H1 (cell line): Measurements from ENCODE around the gene TBKBP1. TPM values are rescaled to one million over a fixed set of nuclear protein-coding genes. Genes with fewer than 3 reads are reported as not detected.

Experiments used
- CTCF ChIA-PET: fragments of 300-600 bp; sonication (Branson Sonifier 250); formaldehyde crosslinking; loops from one replicate; lab custom pipeline; 2021; ENCODE audit not compliant: partially characterized antibody; lab: Charles Lee
- POLR2A ChIA-PET: fragments of 300-600 bp; sonication (Branson Sonifier 250); formaldehyde crosslinking; loops from one replicate; lab custom pipeline; 2021; ENCODE audit warnings: inconsistent platforms; ENCODE audit not compliant: partially characterized antibody; lab: Charles Lee
- DNase-seq, 2 experiments: peaks; one replicate each; pipeline versions ENCODE4 v3.0.0 to v3.0.0-alpha.2; 2010 to 2022; ENCODE audit warnings: low spot score in 2 of 2, low read depth in 1 of 2, mixed read lengths in 1 of 2
- FAIRE-seq: peaks from 2 replicates; lab custom pipeline; 2011; peaks lifted over from hg19 to GRCh38; lab: Jason Lieb, UNC
- H2AFZ ChIP-seq: 2 replicates; pipeline ENCODE4 v1.8.1; 2012; ENCODE audit warnings: low read length, inconsistent platforms
- H2AK5ac ChIP-seq: 2 replicates; pipeline ENCODE4 v1.6.1; 2013; ENCODE audit warnings: low read depth, low read length
- H2BK120ac ChIP-seq: replicated peaks from 2 replicates; pipeline ENCODE3; 2013; ENCODE audit warnings: low read depth, low read length, inconsistent platforms
- H2BK12ac ChIP-seq: 2 replicates; pipeline ENCODE4 v1.6.1; 2013; ENCODE audit warnings: low read depth, low read length
- H2BK15ac ChIP-seq: 2 replicates; pipeline ENCODE4 v1.6.1; 2013; ENCODE audit warnings: low read length
- H2BK20ac ChIP-seq: 2 replicates; pipeline ENCODE4 v1.6.1; 2013; ENCODE audit warnings: low read length
- H2BK5ac ChIP-seq: 2 replicates; pipeline ENCODE4 v1.6.1; 2013; ENCODE audit warnings: low read depth, low read length
- H3K14ac ChIP-seq: 2 replicates; pipeline ENCODE4 v1.6.1; 2013; ENCODE audit warnings: inconsistent platforms; ENCODE audit not compliant: insufficient read length
- H3K18ac ChIP-seq: 2 replicates; pipeline ENCODE4 v1.6.1; 2013; ENCODE audit warnings: low read length; ENCODE audit errors: extremely low read depth
- H3K23ac ChIP-seq: 2 replicates; pipeline ENCODE4 v1.6.1; 2013; ENCODE audit warnings: inconsistent platforms; ENCODE audit not compliant: insufficient read length
- H3K23me2 ChIP-seq: 2 replicates; pipeline ENCODE4 v1.6.1; 2013; ENCODE audit warnings: low read depth, low read length
- H3K27ac ChIP-seq: 2 replicates; pipeline ENCODE4 v1.6.1; 2011; ENCODE audit warnings: low read depth, low read length, inconsistent platforms
- H3K27me3 ChIP-seq, 4 experiments: replicated peaks in 1 of 4; 1 replicate in 1 of 4; 2 replicates in 3 of 4; pipeline versions ENCODE4 v1.6.1 to v1.8.1; 2011 to 2013; ENCODE audit warnings: low read length in 3 of 4, mild to moderate bottlenecking in 3 of 4, inconsistent platforms in 2 of 4, mixed read lengths in 2 of 4, moderate library complexity in 1 of 4; ENCODE audit not compliant: control insufficient read depth in 3 of 4, insufficient read depth in 3 of 4; ENCODE audit errors: extremely low read depth in 1 of 4
- H3K36me3 ChIP-seq, 4 experiments: 2 replicates each; pipeline versions ENCODE4 v1.6.1 to v1.8.1; 2011 to 2013; ENCODE audit warnings: mild to moderate bottlenecking in 4 of 4, low read length in 3 of 4, moderate library complexity in 2 of 4, control low read depth in 1 of 4, inconsistent platforms in 1 of 4; ENCODE audit not compliant: insufficient read depth in 4 of 4, control insufficient read depth in 2 of 4
- H3K4ac ChIP-seq: replicated peaks from 2 replicates; pipeline ENCODE3; 2013; ENCODE audit warnings: low read length, low read depth, mixed read lengths, inconsistent platforms; ENCODE audit not compliant: insufficient read length
- H3K4me1 ChIP-seq, 4 experiments: replicated peaks in 1 of 4; 1 replicate in 1 of 4; 2 replicates in 3 of 4; pipeline versions ENCODE4 v1.6.1 to v1.8.1; 2011 to 2013; ENCODE audit warnings: low read length in 3 of 4, inconsistent platforms in 2 of 4, mixed read lengths in 1 of 4; ENCODE audit not compliant: insufficient read depth in 4 of 4, control insufficient read depth in 3 of 4
- H3K4me2 ChIP-seq, 2 experiments: 2 replicates each; pipeline versions ENCODE4 v1.6.1 to v1.8.1; 2011 to 2013; ENCODE audit warnings: low read depth in 2 of 2, low read length in 2 of 2, control low read depth in 1 of 2, inconsistent platforms in 1 of 2, mild to moderate bottlenecking in 1 of 2; ENCODE audit not compliant: insufficient read depth in 1 of 2
- H3K4me3 ChIP-seq, 4 experiments: fragments of 200-600, 300-600 bp in 1 of 4; sonication (generic), shearing (Covaris generic), sonication (Bioruptor Twin) in 1 of 4; 2 replicates each; pipeline versions ENCODE4 v1.5.1 to v1.8.1; 2011 to 2016; ENCODE audit warnings: low read length in 4 of 4, low read depth in 3 of 4, control low read depth in 2 of 4, inconsistent platforms in 2 of 4, mild to moderate bottlenecking in 2 of 4, mixed read lengths in 1 of 4, moderate library complexity in 1 of 4; ENCODE audit not compliant: insufficient read depth in 2 of 4; ENCODE audit errors: extremely low read depth in 1 of 4
- H3K56ac ChIP-seq: replicated peaks from 2 replicates; pipeline ENCODE3; 2013; ENCODE audit warnings: low read depth, mild to moderate bottlenecking, mixed read lengths, low read length, inconsistent platforms; ENCODE audit not compliant: insufficient read length
- H3K79me1 ChIP-seq: 2 replicates; pipeline ENCODE4 v1.6.1; 2013; ENCODE audit warnings: low read depth, low read length, control low read depth
- H3K79me2 ChIP-seq, 2 experiments: 2 replicates each; pipeline versions ENCODE4 v1.6.1 to v1.8.1; 2012 to 2013; ENCODE audit warnings: low read length in 2 of 2, mild to moderate bottlenecking in 2 of 2, inconsistent platforms in 1 of 2; ENCODE audit not compliant: insufficient read depth in 2 of 2, control insufficient read depth in 1 of 2
- H3K9ac ChIP-seq, 4 experiments: replicated peaks in 1 of 4; 1 replicate in 1 of 4; 2 replicates in 3 of 4; pipeline versions ENCODE4 v1.6.1 to v1.8.1; 2011 to 2013; ENCODE audit warnings: low read depth in 3 of 4, low read length in 3 of 4, control low read depth in 2 of 4, mild to moderate bottlenecking in 2 of 4, moderate library complexity in 2 of 4, inconsistent platforms in 1 of 4; ENCODE audit errors: extremely low read depth in 1 of 4
- H3K9me3 ChIP-seq, 2 experiments: 2 replicates each; pipeline versions ENCODE4 v1.6.1 to v1.8.1; 2012 to 2013; ENCODE audit warnings: mild to moderate bottlenecking in 2 of 2, moderate library complexity in 2 of 2, control low read depth in 1 of 2, inconsistent platforms in 1 of 2, low read depth in 1 of 2, low read length in 1 of 2, mixed read lengths in 1 of 2; ENCODE audit not compliant: insufficient read depth in 2 of 2
- H4K20me1 ChIP-seq, 2 experiments: replicated peaks in 1 of 2; 2 replicates each; pipeline versions ENCODE3 to v1.8.1; 2011 to 2013; ENCODE audit warnings: inconsistent platforms in 2 of 2, low read length in 2 of 2, mild to moderate bottlenecking in 1 of 2; ENCODE audit not compliant: insufficient read depth in 2 of 2, control insufficient read depth in 1 of 2
- H4K5ac ChIP-seq: 2 replicates; pipeline ENCODE4 v1.6.1; 2013; ENCODE audit warnings: low read length, low read depth, mixed read lengths, inconsistent platforms; ENCODE audit not compliant: insufficient read length
- H4K8ac ChIP-seq: 2 replicates; pipeline ENCODE4 v1.8.0; 2013; ENCODE audit warnings: mild to moderate bottlenecking, moderate library complexity, low read length, inconsistent platforms; ENCODE audit not compliant: insufficient read depth; ENCODE audit errors: extremely low read depth
- H4K91ac ChIP-seq: replicated peaks from 2 replicates; pipeline ENCODE3; 2013; ENCODE audit warnings: low read length, mixed read lengths, inconsistent platforms; ENCODE audit not compliant: insufficient read length
- EGR1 ChIP-seq: IDR thresholded peaks from 2 replicates; pipeline ENCODE4 v1.6.1; 2011; ENCODE audit warnings: low read depth, low read length, borderline replicate concordance
- GABPA ChIP-seq: IDR thresholded peaks from 2 replicates; pipeline ENCODE4 v1.6.1; 2011; ENCODE audit warnings: mild to moderate bottlenecking, low read length, moderate library complexity, borderline replicate concordance; ENCODE audit not compliant: insufficient read depth
- MAX ChIP-seq: IDR thresholded peaks from 2 replicates; pipeline ENCODE4 v1.6.1; 2012; ENCODE audit warnings: inconsistent platforms
- PHF8 ChIP-seq: fragments of 200-600 bp; sonication (generic); conservative IDR thresholded peaks from 2 replicates; pipeline ENCODE4 v1.7.1; 2012; ENCODE audit warnings: low read depth, mild to moderate bottlenecking, inconsistent platforms, low read length, moderate library complexity
- POLR2A ChIP-seq, 2 experiments: IDR thresholded peaks; 1 replicate in 1 of 2; 2 replicates in 1 of 2; pipeline ENCODE4 v1.6.1; 2011; ENCODE audit warnings: low read depth in 2 of 2, low read length in 2 of 2, mild to moderate bottlenecking in 2 of 2; ENCODE audit errors: control extremely low read depth in 1 of 2
- POU5F1 ChIP-seq: IDR thresholded peaks from 2 replicates; pipeline ENCODE4 v1.6.1; 2011; ENCODE audit warnings: low read depth, mild to moderate bottlenecking, low read length, moderate library complexity
- SP2 ChIP-seq: IDR thresholded peaks from 2 replicates; pipeline ENCODE4 v1.6.1; 2012; ENCODE audit warnings: mild to moderate bottlenecking, low read length, inconsistent platforms
- TCF12 ChIP-seq: IDR thresholded peaks from 2 replicates; pipeline ENCODE4 v1.6.1; 2011; ENCODE audit warnings: low read depth, mild to moderate bottlenecking, low read length
- TEAD4 ChIP-seq: IDR thresholded peaks from 2 replicates; pipeline ENCODE4 v1.6.1; 2012; ENCODE audit warnings: low read depth, low read length, inconsistent platforms, mixed read lengths
- YY1 ChIP-seq: IDR thresholded peaks from 2 replicates; pipeline ENCODE4 v1.6.1; 2011; ENCODE audit warnings: low read depth, mild to moderate bottlenecking, low read length
- ZNF274 ChIP-seq: IDR thresholded peaks from 2 replicates; pipeline ENCODE4 v1.7.0; 2012; ENCODE audit warnings: low read length, borderline replicate concordance; ENCODE audit errors: extremely low read depth
- WGBS, 2 experiments: shearing (Covaris generic) in 1 of 2; methylation state at CpG; one replicate each; pipeline versions ENCODE4 v1.1.6 to v1.1.7; 2013 to 2015; ENCODE audit warnings: low lambda C conversion rate in 2 of 2, mixed read lengths in 2 of 2, inconsistent platforms in 1 of 2, low coverage in 1 of 2, missing lambda C conversion rate in 1 of 2; ENCODE audit not compliant: insufficient replicate concordance in 2 of 2, insufficient coverage in 1 of 2, insufficient read length in 1 of 2; ENCODE audit errors: extremely low coverage in 1 of 2, missing lambda C conversion rate in 1 of 2; 5-methylcytosine and 5-hydroxymethylcytosine counted together
- polyA plus RNA-seq, 7 experiments: library from polyadenylated mRNA; depleted of rRNA in 3 of 7; stranded (reverse) in 5 of 7; unstranded in 2 of 7; fragments of >200 nt in 5 of 7; fragments of 200-250 nt in 2 of 7; gene quantifications; 1 replicate in 5 of 7; 2 replicates in 1 of 7; 4 replicates in 1 of 7; pipeline versions ENCODE4 v1.2.1 to v1.2.3, GENCODE V29; 2011 to 2013; ENCODE audit warnings: missing spikeins in 2 of 7, mixed read lengths in 2 of 7
- total RNA-seq: library from RNA; stranded (reverse); fragmentation: NEBNext Ultra II Directional; extraction: Animal tissue kit (Norgen Biotek cat#: 25700); gene quantifications from 2 replicates; pipeline ENCODE4 v1.2.1, GENCODE V29; 2021

TBKBP1 gene
- total and polyA plus RNA-seq, 2 of the 8 experiments (the other 6 are each of a cell fraction or from before 2014, with no cell fraction given): 6.3 to 15.1 TPM

GRCh38 chr17:47649153-47649971, 44.6 kb upstream of the TBKBP1 start, which contains the start of gene KPNB1:
TSS of gene KPNB1 (plus strand) at chr17:47649919. CDS start at chr17:47650245, 326 bp downstream.
- H3K9ac ChIP-seq: peak within 1 kb of the TSS; percentile 90 to 95 (median 92)
- H2BK20ac ChIP-seq: no peak within 1 kb of the TSS
- no peak within 1 kb of the TSS for H2AFZ ChIP-seq
- H3K79me1 ChIP-seq: no peaks in the 10 kb centered on the region
- DNase-seq: peak; percentile 96 to 99
- no peak within 1 kb of the TSS for H2AK5ac ChIP-seq
- no peak for FAIRE-seq
- ChIA-PET CTCF (interaction anchor here (1.0 to 4.1 kb wide), 4 partner anchors 14 to 50 kb away, joined by 3 to 22 read pairs (median 4); no protein-coding TSS in a partner anchor), POLR2A (interaction anchor here (0.8 to 46.3 kb wide), 17 partner anchors 9 to 413 kb away, joined by 3 to 1575 read pairs (median 5); partner anchors contain the start of genes EFCAB13 and TBKBP1)
- H3K36me3 ChIP-seq: peaks cover 14 to 34% (median 27%) of the 10 kb centered on the region in 4 experiments
- no peaks in the 10 kb centered on the region for H3K9me3 ChIP-seq
- H3K4me2 ChIP-seq: peak within 1 kb of the TSS; percentile 70 to 87
- peak within 1 kb of the TSS; percentile 95 for H3K18ac ChIP-seq
- H4K8ac ChIP-seq: peak within 1 kb of the TSS; percentile 98
- peak within 1 kb of the TSS; percentile 79 to 99 (median 93) for H3K4me3 ChIP-seq
- peak within 1 kb of the TSS; percentile 96 for H4K5ac ChIP-seq
- peak within 1 kb of the TSS; percentile 87 for H3K56ac ChIP-seq
- H3K23ac ChIP-seq: no peak within 1 kb of the TSS
- peaks cover 4% of the 10 kb centered on the region for H3K23me2 ChIP-seq
- H2BK12ac ChIP-seq: peak within 1 kb of the TSS; percentile 11; the same call in 1 of the 2 replicates
- no peak within 1 kb of the TSS; the same call in 1 of the 2 replicates for H2BK15ac ChIP-seq
- no peak within 1 kb of the TSS for H3K14ac ChIP-seq
- H3K4ac ChIP-seq: no peak within 1 kb of the TSS
- H3K27me3 ChIP-seq: no peaks in the 10 kb centered on the region
- H4K91ac ChIP-seq: peak within 1 kb of the TSS; percentile 97
- WGBS, 2 experiments: 1% methylated on average over 66 of the region's 74 CpGs; no CpG with 5 or more reads in 1 of the 2 experiments
- H4K20me1 ChIP-seq: peaks cover 3 to 9% of the 10 kb centered on the region in 2 experiments
- peaks cover 17 to 43% of the 10 kb centered on the region in 2 experiments; a peak in 3 of 4 replicates for H3K79me2 ChIP-seq
- H2BK5ac ChIP-seq: peak within 1 kb of the TSS; percentile 89
- H3K27ac ChIP-seq: peak within 1 kb of the TSS; percentile 83
- no peak within 1 kb of the TSS for H2BK120ac ChIP-seq
- peaks cover 0 to 6% (median 4%) of the 10 kb centered on the region in 4 experiments; a peak in 5 of 7 replicates for H3K4me1 ChIP-seq
- peak; percentile 99 for TF ChIP-seq MAX
- no peak for TF ChIP-seq GABPA
- TF ChIP-seq POU5F1: no peak
- TF ChIP-seq SP2: peak; percentile 30; the same call in 1 of the 2 replicates
- peak; percentile 78; the same call in 1 of the 2 replicates for TF ChIP-seq EGR1
- TF ChIP-seq TEAD4: peak; percentile 67; the same call in 1 of the 2 replicates
- TF ChIP-seq PHF8: peak; percentile 68; the same call in 1 of the 2 replicates
- 0 out of 2 replicates have a peak, but pooled peaks have one; percentile 2 for TF ChIP-seq TCF12
- no peak for TF ChIP-seq YY1
- no peak for TF ChIP-seq ZNF274
- TF ChIP-seq POLR2A (IDR thresholded peaks at IDR 0.05; ENCODE audit: control extremely low read depth in 1 of 2, low read depth in 2 of 2, low read length in 2 of 2): peak; percentile 3 to 81
